Kidney (tissue), 14 donors: ENCODE measurements around the gene SDF4. TPM values are rescaled to one million over a fixed set of nuclear protein-coding genes. Genes with fewer than 3 reads are reported as not detected.

Source experiments
- DNase-seq, 5 donors: peaks; one replicate each; pipeline ENCODE4 v3.0.0-alpha.2; 2013 to 2020
- FAIRE-seq: peaks from 2 replicates; lab custom pipeline; 2012; peaks lifted over from hg19 to GRCh38; lab: Jason Lieb, UNC
- H3K27ac ChIP-seq, 2 donors: one replicate each; pipeline ENCODE4 v1.7.0; 2013; ENCODE audit warnings: low read depth in 2 of 2, low read length in 2 of 2, inconsistent platforms in 1 of 2
- H3K27me3 ChIP-seq: one replicate; pipeline ENCODE4 v1.7.1; 2013; ENCODE audit warnings: low read length, inconsistent platforms; ENCODE audit not compliant: control insufficient read depth, insufficient read depth
- H3K36me3 ChIP-seq, 3 donors: one replicate each; pipeline versions ENCODE4 v1.7.0 to v1.7.1; 2013; ENCODE audit warnings: low read length in 3 of 3, control low read depth in 1 of 3, inconsistent platforms in 1 of 3; ENCODE audit not compliant: insufficient read depth in 3 of 3, control insufficient read depth in 2 of 3
- H3K4me1 ChIP-seq, 3 donors: one replicate each; pipeline versions ENCODE4 v1.7.0 to v1.7.1; 2013; ENCODE audit warnings: low read length in 3 of 3, inconsistent platforms in 1 of 3, low read depth in 1 of 3; ENCODE audit not compliant: control insufficient read depth in 2 of 3, insufficient read depth in 2 of 3
- H3K4me3 ChIP-seq, 3 donors: one replicate each; pipeline versions ENCODE4 v1.7.0 to v1.8.1; 2013; ENCODE audit warnings: low read length in 3 of 3, control low read depth in 1 of 3, inconsistent platforms in 1 of 3
- H3K9ac ChIP-seq, 3 donors: one replicate each; pipeline versions ENCODE4 v1.7.0 to v1.7.1; 2013; ENCODE audit warnings: low read length in 3 of 3, control low read depth in 1 of 3, inconsistent platforms in 1 of 3
- H3K9me3 ChIP-seq, 3 donors: one replicate each; pipeline versions ENCODE4 v1.7.0 to v1.7.1; 2013; ENCODE audit warnings: low read length in 3 of 3, control low read depth in 1 of 3, inconsistent platforms in 1 of 3; ENCODE audit not compliant: control insufficient read depth in 2 of 3, insufficient read depth in 1 of 3
- intact Hi-C: fragments of 100-400 bp; cut with DNase I; formaldehyde crosslinking; loops from one replicate; pipeline ENCODE4 v1.11.1; 2022
- polyA plus RNA-seq: library from polyadenylated mRNA; stranded (reverse); fragments of 350-450 nt; fragmentation: Illumina TruSeq; extraction: RNeasy Lipid Tissue Mini Kit (QIAGEN cat#74804); gene quantifications from one replicate; pipeline ENCODE4 v1.2.3, GENCODE V29; 2014; ENCODE audit warnings: low read depth, low replicate concordance; ENCODE audit not compliant: insufficient read depth
- total RNA-seq: library from RNA; stranded (reverse); fragmentation: NEBNext Ultra II Directional; extraction: Animal tissue kit (Norgen Biotek cat#: 25700); gene quantifications from one replicate; pipeline ENCODE4 v1.2.1, GENCODE V29; 2021
- TF ChIP-seq, protein P1 (sequence below): IDR thresholded peaks from 3 replicates; pipeline ENCODE4 v1.5.1; 2012; ENCODE audit warnings: mild to moderate bottlenecking, moderate library complexity, borderline replicate concordance; ENCODE audit not compliant: insufficient read depth; ENCODE audit errors: extremely low read depth
- donor health status: control.
- donor health status: control.
- donor health status: control.
- donor health status: control.
- donor health status: control.
- donor health status: DM: yes; HTN: yes; CAD: no.
- donor health status: Normal renal cell carcinoma (clear cell type).

The SDF4 gene
- total and polyA plus RNA-seq, 2 donors from 2014 or later: 143 to 160 TPM

DNA sequence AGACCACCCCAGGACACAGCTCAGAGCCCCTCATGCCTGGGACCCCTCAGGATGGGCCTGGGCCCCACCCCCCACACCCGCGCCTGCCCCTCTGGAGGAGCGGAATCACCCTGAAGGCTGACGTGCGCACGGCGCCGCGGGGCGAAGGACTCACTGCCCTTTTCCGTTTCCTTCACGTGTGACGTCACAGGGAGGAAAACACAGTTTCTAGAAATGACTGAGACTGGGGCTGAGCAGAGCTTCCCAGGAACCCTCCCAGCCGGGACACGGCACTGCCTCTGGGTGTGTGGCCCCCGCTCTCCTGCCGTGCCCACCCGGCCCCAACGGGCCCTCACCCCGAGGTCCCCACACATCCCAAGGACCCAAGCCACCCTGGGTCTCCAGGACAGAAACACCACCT lies 12.5 kb downstream of the SDF4 start:
- Histone ChIP-seq H3K9ac (no peak overlapping the region), H3K27ac (no peak overlapping the region), H3K9me3 (no peaks in the 10 kb centered on the region), H3K4me3 (no peak overlapping the region), H3K27me3 (no peaks in the 10 kb centered on the region), H3K36me3 (peaks cover 4 to 20% (median 14%) of the 10 kb centered on the region in 3 donors), H3K4me1 (peaks cover 0 to 2% (median 0%) of the 10 kb centered on the region in 3 donors)
- intact Hi-C loops: no loop called here
- no peak for FAIRE-seq
- TF ChIP-seq, protein P1, sequence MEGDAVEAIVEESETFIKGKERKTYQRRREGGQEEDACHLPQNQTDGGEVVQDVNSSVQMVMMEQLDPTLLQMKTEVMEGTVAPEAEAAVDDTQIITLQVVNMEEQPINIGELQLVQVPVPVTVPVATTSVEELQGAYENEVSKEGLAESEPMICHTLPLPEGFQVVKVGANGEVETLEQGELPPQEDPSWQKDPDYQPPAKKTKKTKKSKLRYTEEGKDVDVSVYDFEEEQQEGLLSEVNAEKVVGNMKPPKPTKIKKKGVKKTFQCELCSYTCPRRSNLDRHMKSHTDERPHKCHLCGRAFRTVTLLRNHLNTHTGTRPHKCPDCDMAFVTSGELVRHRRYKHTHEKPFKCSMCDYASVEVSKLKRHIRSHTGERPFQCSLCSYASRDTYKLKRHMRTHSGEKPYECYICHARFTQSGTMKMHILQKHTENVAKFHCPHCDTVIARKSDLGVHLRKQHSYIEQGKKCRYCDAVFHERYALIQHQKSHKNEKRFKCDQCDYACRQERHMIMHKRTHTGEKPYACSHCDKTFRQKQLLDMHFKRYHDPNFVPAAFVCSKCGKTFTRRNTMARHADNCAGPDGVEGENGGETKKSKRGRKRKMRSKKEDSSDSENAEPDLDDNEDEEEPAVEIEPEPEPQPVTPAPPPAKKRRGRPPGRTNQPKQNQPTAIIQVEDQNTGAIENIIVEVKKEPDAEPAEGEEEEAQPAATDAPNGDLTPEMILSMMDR: no peak
- no peak for DNase-seq

DNA sequence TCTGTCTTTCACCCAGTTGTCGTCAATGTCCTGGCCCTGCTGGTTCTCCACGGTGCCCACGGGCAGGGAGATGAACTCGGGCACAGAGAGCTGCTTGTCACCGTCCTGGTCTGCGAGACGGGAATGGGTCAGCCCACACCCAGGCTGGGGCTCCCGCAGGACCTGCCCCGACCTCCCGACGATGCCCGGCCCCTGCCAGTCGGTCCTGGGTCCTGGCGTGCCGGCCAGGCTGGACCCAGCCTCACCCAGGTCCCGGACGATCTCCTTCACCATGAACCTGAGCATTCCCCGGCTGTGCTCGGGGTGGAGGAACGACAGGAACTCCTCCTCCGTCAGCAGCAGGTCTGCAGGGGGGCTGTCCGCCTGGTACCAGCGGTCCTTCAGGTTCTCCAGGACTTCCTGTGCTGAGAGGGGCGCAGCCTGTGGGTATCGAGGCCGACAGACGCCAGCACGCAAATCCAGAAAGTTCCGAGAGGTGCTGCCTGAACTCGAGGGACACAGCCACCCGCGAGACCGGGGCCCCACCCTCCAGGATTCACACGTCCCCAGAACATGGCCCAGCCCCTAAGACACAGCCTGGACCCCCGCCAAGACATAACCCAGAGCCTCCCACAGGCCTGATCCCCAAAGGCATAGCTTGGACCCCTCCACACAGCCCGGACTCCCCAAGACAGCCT lies 13.1 kb downstream of the SDF4 start:
- H3K4me3 ChIP-seq: no peak overlapping the region
- DNase-seq: no peak
- TF ChIP-seq, protein P1: no peak
- FAIRE-seq: no peak
- H3K36me3 ChIP-seq: peaks cover 4 to 20% (median 14%) of the 10 kb centered on the region in 3 donors
- no peak overlapping the region for H3K9ac ChIP-seq
- H3K4me1 ChIP-seq: peaks cover 0 to 2% (median 0%) of the 10 kb centered on the region in 3 donors
- H3K27ac ChIP-seq: no peak overlapping the region
- H3K27me3 ChIP-seq: no peaks in the 10 kb centered on the region
- H3K9me3 ChIP-seq: no peaks in the 10 kb centered on the region
- intact Hi-C loops: no loop called here

DNA sequence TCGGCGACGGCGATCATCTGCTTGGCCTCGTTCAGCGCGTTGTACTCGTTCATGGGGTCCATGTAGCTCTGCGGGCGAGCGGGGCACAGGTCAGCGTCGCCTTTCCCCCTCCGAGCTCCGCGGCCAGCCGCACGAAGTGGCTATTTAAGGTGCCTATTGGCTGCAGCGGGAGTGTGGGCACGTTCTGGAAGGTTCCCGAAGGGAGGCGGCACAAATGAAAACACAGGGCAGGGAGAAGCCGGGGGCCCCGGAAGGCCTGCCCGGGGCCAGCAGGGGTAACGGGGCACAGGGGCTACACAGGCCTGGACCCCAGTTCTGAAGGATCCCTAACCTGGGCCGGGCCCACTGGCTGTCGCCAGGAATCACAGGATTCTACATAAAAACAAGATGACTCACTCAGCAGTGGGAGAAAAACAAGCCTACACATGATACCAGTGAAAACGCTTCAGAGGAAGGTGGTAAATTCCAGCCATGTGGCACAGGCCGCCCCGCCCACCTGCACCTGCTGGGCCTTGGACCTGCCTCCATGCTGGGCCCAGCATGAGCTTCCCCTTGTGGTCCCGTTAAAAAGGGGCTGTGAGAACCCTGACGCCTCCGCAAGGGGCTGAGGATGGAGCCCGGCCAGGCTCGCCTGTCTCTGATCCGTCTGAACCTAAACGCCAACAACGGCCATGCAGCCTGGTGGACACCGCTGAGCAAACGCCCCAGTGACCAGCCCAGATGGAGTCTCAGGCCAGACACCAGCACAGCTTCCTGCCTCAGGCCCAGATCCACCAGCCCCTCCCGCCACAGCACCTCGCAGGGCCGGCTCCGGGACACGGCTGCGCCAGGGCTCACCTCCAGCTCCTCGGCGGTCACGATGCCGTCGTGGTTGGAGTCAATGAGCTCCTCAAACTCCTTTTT lies 13.9 kb downstream of the SDF4 start:
- no peak overlapping the region for H3K9ac ChIP-seq
- TF ChIP-seq, protein P1: no peak
- H3K9me3 ChIP-seq: no peaks in the 10 kb centered on the region
- H3K4me1 ChIP-seq: peaks cover 0 to 4% (median 0%) of the 10 kb centered on the region in 3 donors
- H3K27ac ChIP-seq: no peak overlapping the region
- FAIRE-seq (no peak), DNase-seq (no peak)
- H3K27me3 ChIP-seq: no peaks in the 10 kb centered on the region
- H3K36me3 ChIP-seq: peaks cover 3 to 16% (median 10%) of the 10 kb centered on the region in 3 donors
- no peak overlapping the region for H3K4me3 ChIP-seq
- intact Hi-C loops: no loop called here
